NCI-H1417 treated with DMSO at 0.1 percent for 48 hours (cell line): Measurements from ENCODE around the gene EPB41L2.
A peak's percentile ranks its signal among the peaks of the same experiment; 100 is the strongest.
"Not testable (repeated sequence)": the region's sequence is repeated elsewhere in the genome, so short reads cannot be mapped to it uniquely, and the experiment has no call there.

Experiments used
- DNase-seq: peaks from one replicate; lab custom pipeline; 2025; lab: John Stamatoyannopoulos, UW

EPB41L2 gene

GRCh38 chr6:131063028-131063763 is at the start of gene EPB41L2:
TSS of gene EPB41L2 (minus strand) at chr6:131063245. CDS start at chr6:130956485, 106,760 bp downstream.
- peak; percentile 28 for DNase-seq

- no peak for DNase-seq
These were observed 49.2 kb upstream of the EPB41L2 start for GRCh38 chr6:131112249-131112648.

GRCh38 chr6:131107151-131107550 is 44.1 kb upstream of the EPB41L2 start:
- no peak for DNase-seq

GRCh38 chr6:131103901-131104300 is 40.9 kb upstream of the EPB41L2 start:
- DNase-seq: no peak

- DNase-seq: no peak
These were observed 40.3 kb upstream of the EPB41L2 start for GRCh38 chr6:131103296-131103695.

GRCh38 chr6:131101911-131102680 is 39.1 kb upstream of the EPB41L2 start:
- DNase-seq: no peak

- DNase-seq: no peak
These were observed 33.7 kb upstream of the EPB41L2 start for GRCh38 chr6:131096786-131097185.

- no peak for DNase-seq
These were observed 30.3 kb upstream of the EPB41L2 start for GRCh38 chr6:131093334-131093733.

- not testable (repeated sequence) for DNase-seq
These were observed 28.9 kb upstream of the EPB41L2 start for GRCh38 chr6:131091944-131092343.

- DNase-seq: not testable (repeated sequence)
These were observed 27.3 kb upstream of the EPB41L2 start for GRCh38 chr6:131090339-131090738.

GRCh38 chr6:131084982-131085381 is 21.9 kb upstream of the EPB41L2 start:
- DNase-seq: no peak

GRCh38 chr6:131083687-131084086 is 20.6 kb upstream of the EPB41L2 start:
- no peak for DNase-seq

- DNase-seq: no peak
These were observed 19.3 kb upstream of the EPB41L2 start for GRCh38 chr6:131082335-131082734.

- no peak for DNase-seq
These were observed 17.0 kb upstream of the EPB41L2 start for GRCh38 chr6:131080084-131080483.

- no peak for DNase-seq
These were observed 10.5 kb upstream of the EPB41L2 start for GRCh38 chr6:131073577-131073976.

GRCh38 chr6:131070061-131070460 is 7.0 kb upstream of the EPB41L2 start:
- DNase-seq: no peak

- no peak for DNase-seq
These were observed 5.1 kb upstream of the EPB41L2 start for GRCh38 chr6:131068165-131068564.

GRCh38 chr6:131067521-131067920 is 4.5 kb upstream of the EPB41L2 start:
- DNase-seq: no peak

- DNase-seq: no peak
These were observed 2.8 kb upstream of the EPB41L2 start for GRCh38 chr6:131065824-131066171.

GRCh38 chr6:131065112-131065823 is 2.2 kb upstream of the EPB41L2 start:
- no peak for DNase-seq

- DNase-seq: no peak
These were observed 773 bp upstream of the EPB41L2 start for GRCh38 chr6:131063764-131064272.

GRCh38 chr6:131062241-131063027 is 611 bp downstream of the EPB41L2 start:
- DNase-seq: no peak
